ENCODE data around the gene ITGA11.

ITGA11 gene

DNA sequence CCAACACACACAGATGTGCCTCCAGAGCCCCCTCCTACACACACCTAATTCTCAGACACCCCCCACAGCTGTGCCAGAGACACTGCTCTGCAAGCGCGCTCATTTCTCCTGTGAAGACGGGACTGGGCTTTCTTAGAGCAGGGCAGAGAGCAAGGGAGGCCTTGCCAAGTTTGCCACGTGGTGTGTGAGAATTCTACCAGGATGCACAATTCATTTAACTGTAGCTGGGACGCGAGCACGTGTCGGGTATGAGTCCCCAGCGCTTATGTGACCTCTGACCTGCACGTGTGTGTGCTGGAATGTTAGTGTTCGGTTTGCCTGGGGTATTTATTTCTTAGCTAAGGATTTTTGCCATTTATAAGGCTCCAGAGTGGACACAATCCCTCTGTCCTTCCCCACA lies 117.4 kb downstream of the ITGA11 start:
- no peak overlapping the region for H3K27ac Mint-ChIP-seq
- ATAC-seq (replicated peaks): no peak
- H3K27me3 Mint-ChIP-seq: peaks cover 40 to 64% of the 10 kb centered on the region in 2 donors
- no peaks in the 10 kb centered on the region for H3K9me3 Mint-ChIP-seq
- H3K36me3 Mint-ChIP-seq (ENCODE audit: insufficient read depth): peaks cover 2% of the 10 kb centered on the region
- peaks cover 0 to 1% of the 10 kb centered on the region in 2 donors for H3K4me1 Mint-ChIP-seq (ENCODE audit: low read depth in 2 of 2)
- no peak for DNase-seq
- no peak overlapping the region for H3K4me3 Mint-ChIP-seq

GRCh38 chr15:68313501-68314410 lies 118.2 kb downstream of the ITGA11 start:
- Mint-ChIP-seq H3K27me3 (peaks cover 35 to 57% of the 10 kb centered on the region in 2 donors), H3K36me3 (ENCODE audit: insufficient read depth) (peaks cover 2% of the 10 kb centered on the region), H3K4me3 (no peak overlapping the region), H3K27ac (no peak overlapping the region), H3K4me1 (ENCODE audit: low read depth in 2 of 2) (peaks cover 0 to 1% of the 10 kb centered on the region in 2 donors), H3K9me3 (no peaks in the 10 kb centered on the region)
- ATAC-seq (replicated peaks): no peak
- no peak for DNase-seq

- H3K27me3 Mint-ChIP-seq: peaks cover 36 to 61% of the 10 kb centered on the region in 2 donors
- no peak overlapping the region for H3K27ac Mint-ChIP-seq
- H3K9me3 Mint-ChIP-seq: no peaks in the 10 kb centered on the region
- no peak overlapping the region for H3K4me3 Mint-ChIP-seq
- DNase-seq: no peak
- peaks cover 2% of the 10 kb centered on the region for H3K36me3 Mint-ChIP-seq (ENCODE audit: insufficient read depth)
- no peak for ATAC-seq (replicated peaks)
- peaks cover 0 to 1% of the 10 kb centered on the region in 2 donors for H3K4me1 Mint-ChIP-seq (ENCODE audit: low read depth in 2 of 2)
These were observed 119.2 kb downstream of the ITGA11 start for GRCh38 chr15:68312701-68313204.

DNA sequence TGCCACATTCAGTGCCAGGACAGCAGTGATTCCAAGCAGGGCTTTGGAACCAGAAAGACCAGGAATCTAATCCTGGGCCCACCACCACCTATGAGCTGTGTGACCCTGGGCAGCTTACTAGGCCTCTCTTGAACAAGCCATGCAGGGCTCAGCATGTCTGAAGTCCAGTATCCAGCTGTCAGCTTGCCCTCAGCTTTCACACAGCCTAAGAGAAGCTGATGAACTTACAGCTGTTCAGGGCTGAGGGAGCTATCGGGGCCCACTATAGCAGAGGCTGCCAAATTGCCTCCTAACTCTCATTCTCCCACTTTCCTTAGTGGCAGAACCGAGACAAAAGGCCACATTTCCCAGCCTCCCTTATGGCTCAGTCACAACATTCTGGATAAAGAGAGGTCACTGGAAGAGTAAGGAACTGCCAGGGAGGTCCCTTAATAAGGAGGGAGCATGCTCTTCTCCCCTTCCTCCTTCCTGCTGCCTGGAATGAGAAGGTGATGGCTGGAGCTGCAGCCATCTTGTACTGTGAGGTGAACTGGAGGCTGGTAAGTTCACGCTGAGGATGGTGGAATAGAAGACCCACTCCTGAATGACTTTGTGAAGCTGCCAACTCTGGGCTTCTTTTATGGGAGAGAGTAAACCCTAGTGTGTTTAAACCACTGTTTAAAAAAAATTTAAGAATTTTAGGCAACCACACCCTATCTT lies 120.0 kb downstream of the ITGA11 start:
- Mint-ChIP-seq H3K9me3 (no peaks in the 10 kb centered on the region), H3K27me3 (peaks cover 38 to 65% of the 10 kb centered on the region in 2 donors), H3K27ac (no peak overlapping the region), H3K4me3 (no peak overlapping the region), H3K36me3 (ENCODE audit: insufficient read depth) (peaks cover 2% of the 10 kb centered on the region), H3K4me1 (ENCODE audit: low read depth in 2 of 2) (peaks cover under 1 to 2% of the 10 kb centered on the region in 2 donors)
- ATAC-seq (replicated peaks): no peak
- no peak for DNase-seq

DNA sequence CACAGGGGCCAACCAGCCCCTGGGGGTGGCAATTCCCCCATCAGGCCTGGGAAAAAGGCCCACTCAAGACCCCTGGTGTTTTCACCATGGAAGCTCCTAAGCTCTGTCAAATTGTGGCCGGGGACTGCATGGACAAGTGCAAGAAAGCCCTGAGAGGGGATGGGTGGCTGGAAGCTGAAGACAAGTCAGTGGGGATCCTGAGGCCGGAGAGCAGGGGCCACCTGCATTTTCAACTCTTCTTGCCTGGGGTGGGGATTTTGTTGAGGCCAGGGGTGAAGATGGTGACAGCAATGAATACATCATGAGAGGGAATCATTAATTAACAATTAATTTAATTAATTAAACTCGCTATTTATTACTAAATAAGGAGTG lies 120.5 kb downstream of the ITGA11 start:
- ATAC-seq (replicated peaks) (no peak), DNase-seq (no peak)
- Mint-ChIP-seq H3K4me3 (no peak overlapping the region), H3K27me3 (peaks cover 38 to 65% of the 10 kb centered on the region in 2 donors), H3K4me1 (ENCODE audit: low read depth in 2 of 2) (peaks cover 6 to 7% of the 10 kb centered on the region in 2 donors), H3K9me3 (no peaks in the 10 kb centered on the region), H3K27ac (no peak overlapping the region), H3K36me3 (ENCODE audit: insufficient read depth) (peaks cover 2% of the 10 kb centered on the region)

GRCh38 chr15:68310804-68311463 lies 121.0 kb downstream of the ITGA11 start:
- DNase-seq (no peak), ATAC-seq (replicated peaks) (no peak)

DNA sequence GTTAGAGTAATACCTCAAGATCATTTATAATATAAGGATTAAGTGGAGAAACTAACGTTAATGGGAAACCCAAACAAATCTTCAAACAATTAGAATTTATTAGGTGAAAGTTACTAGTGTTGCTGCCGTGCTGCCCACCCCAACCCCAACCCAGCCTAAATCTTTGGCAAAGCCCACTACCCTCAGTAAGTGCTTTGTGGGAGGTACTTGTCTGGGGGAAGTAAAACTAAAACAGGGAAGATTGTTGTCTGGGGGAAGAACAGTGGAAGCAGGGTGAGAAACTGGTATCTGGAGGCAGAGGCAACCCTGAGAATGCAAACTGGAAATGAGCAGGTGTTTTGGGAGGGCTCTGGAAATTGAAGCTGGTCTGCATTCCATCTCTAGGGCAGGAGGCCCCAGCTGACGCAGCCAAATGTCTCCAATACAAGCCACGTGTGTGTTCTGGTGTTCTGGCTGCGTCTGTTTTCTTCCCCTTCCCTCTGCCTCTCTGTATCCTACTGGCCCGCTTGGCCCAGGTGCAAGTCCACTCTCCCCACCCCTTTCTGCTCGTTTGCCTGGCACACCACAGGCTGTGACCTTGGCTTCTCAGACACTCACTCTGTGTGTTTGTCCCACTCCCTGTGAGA lies 121.7 kb downstream of the ITGA11 start:
- H3K4me1 Mint-ChIP-seq (ENCODE audit: low read depth in 2 of 2): peaks cover 10 to 12% of the 10 kb centered on the region in 2 donors
- DNase-seq (no peak), ATAC-seq (replicated peaks) (no peak)
- H3K9me3 Mint-ChIP-seq: no peaks in the 10 kb centered on the region
- H3K4me3 Mint-ChIP-seq: no peak overlapping the region
- H3K36me3 Mint-ChIP-seq (ENCODE audit: insufficient read depth): peaks cover 2% of the 10 kb centered on the region
- no peak overlapping the region for H3K27ac Mint-ChIP-seq
- H3K27me3 Mint-ChIP-seq: peaks cover 37 to 61% of the 10 kb centered on the region in 2 donors

More at GRCh38 chr15:68310804-68311463, 121.0 kb downstream of the ITGA11 start:
- Mint-ChIP-seq H3K27ac (no peak overlapping the region), H3K4me3 (no peak overlapping the region), H3K9me3 (no peaks in the 10 kb centered on the region), H3K36me3 (ENCODE audit: insufficient read depth) (peaks cover 2% of the 10 kb centered on the region), H3K27me3 (peaks cover 40 to 65% of the 10 kb centered on the region in 2 donors), H3K4me1 (ENCODE audit: low read depth in 2 of 2) (peaks cover 10 to 11% of the 10 kb centered on the region in 2 donors)

DNA sequence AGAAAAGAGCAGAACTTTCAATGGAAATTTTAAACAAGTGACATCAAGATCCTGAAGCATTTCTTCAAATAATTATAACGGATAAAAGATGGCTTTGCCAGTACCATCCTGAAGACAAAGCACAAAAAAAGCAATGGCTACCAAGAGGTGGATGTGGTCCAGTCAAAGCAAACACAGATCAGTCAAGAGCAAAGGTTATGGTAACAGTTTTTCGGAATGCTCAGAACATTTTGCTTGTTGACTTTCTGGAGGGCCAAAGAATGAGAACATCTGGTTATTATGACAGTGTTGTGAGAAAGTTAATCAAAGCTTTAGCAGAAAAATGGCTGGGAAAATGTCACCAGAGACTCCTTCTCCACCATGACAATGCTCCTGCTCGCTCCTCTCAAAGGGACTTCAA lies 122.9 kb downstream of the ITGA11 start:
- Mint-ChIP-seq H3K4me1 (ENCODE audit: low read depth in 2 of 2) (peaks cover 11 to 12% of the 10 kb centered on the region in 2 donors), H3K9me3 (no peaks in the 10 kb centered on the region), H3K27me3 (peaks cover 24 to 57% of the 10 kb centered on the region in 2 donors), H3K27ac (no peak overlapping the region), H3K36me3 (ENCODE audit: insufficient read depth) (no peaks in the 10 kb centered on the region), H3K4me3 (no peak overlapping the region)
- DNase-seq: no peak
- ATAC-seq (replicated peaks): no peak

DNA sequence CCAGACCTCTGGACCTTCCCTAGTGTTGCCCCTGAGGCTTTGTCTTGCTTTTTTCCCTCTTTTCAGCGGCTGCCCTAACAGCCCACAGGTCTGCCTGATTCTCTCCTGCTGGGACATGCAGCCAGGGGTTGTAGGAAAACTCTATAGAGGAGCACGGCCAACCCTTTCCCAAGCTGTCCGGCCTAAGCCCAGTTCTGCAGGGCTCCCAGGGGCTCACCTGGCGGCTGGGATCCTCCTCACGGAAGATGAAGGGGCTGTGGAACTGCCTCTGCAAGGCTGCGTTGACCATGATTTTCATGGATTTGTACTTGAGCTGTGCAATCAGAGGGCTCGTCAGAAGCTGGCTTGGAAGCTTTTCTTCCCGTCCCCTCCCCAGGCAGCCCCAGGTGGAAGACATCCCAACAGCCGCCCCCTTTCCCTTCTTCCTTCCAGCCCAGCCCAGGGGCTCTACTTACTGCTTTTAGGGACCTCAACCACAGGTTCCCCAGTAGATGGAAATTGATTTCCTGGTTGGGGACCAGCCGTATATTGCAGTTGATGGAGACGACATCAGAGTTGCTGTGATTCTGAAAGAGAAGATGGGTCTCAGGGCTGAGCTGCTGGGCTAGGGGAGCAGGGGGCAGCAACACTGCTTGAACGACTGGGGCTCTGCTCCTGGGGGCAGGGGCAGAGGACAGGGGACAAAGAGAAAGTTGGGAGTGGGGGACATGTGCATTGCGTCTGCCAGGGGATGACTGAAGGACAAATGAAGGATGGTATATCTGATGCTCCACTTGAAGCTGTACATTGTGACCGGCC lies 124.6 kb downstream of the ITGA11 start:
- no peak for ATAC-seq (replicated peaks)
- Mint-ChIP-seq H3K27ac (no peak overlapping the region), H3K4me3 (peak overlapping the region in 1 of 2 donors; percentile 35), H3K4me1 (ENCODE audit: low read depth in 2 of 2) (peaks cover 11 to 12% of the 10 kb centered on the region in 2 donors), H3K27me3 (peaks cover 17 to 43% of the 10 kb centered on the region in 2 donors), H3K36me3 (ENCODE audit: insufficient read depth) (no peaks in the 10 kb centered on the region), H3K9me3 (no peaks in the 10 kb centered on the region)
- no peak for DNase-seq

- peaks cover 17 to 33% of the 10 kb centered on the region in 2 donors for H3K27me3 Mint-ChIP-seq
- DNase-seq (no peak), ATAC-seq (replicated peaks) (no peak)
- H3K36me3 Mint-ChIP-seq (ENCODE audit: insufficient read depth): no peaks in the 10 kb centered on the region
- H3K4me1 Mint-ChIP-seq (ENCODE audit: low read depth in 2 of 2): peaks cover 12 to 15% of the 10 kb centered on the region in 2 donors
- H3K4me3 Mint-ChIP-seq: no peak overlapping the region
- H3K9me3 Mint-ChIP-seq: no peaks in the 10 kb centered on the region
- H3K27ac Mint-ChIP-seq: no peak overlapping the region
These were observed 126.5 kb downstream of the ITGA11 start for GRCh38 chr15:68305420-68305871.

DNA sequence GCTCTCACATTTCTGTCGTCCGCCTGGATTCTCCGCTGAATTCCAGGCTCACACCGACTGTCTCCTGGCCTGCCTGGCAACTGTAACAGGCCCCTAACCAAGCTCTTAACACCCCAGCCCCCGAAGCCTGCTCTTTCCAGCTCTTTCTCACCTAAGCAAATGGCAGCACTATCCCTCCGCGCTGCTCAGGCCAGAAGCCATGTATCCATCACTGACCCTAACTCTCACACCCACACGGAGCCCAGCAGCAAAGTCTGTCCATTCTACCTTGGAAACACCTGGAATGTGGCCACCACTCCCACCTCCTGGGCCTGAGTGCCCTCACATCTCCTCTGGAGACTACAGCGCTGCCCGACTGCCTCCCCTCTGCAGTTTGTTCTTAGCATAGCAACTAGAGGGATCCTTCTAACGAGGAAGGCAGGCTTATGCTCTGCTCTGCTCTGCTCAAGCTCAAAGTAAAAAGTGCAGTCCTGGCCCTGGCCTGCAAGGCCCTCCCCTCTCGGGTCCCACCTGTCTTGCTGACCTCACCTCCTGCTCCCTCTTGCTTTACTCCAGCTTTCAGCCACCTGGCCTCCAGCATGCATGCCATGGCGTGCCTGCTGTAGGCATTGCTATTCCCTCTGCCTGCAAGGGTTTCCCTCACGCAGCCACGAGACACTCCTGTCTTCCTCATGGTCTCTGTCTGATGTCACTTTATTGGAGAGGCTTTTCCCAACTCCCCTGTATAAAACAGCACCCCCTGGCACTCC lies 127.2 kb downstream of the ITGA11 start:
- Mint-ChIP-seq H3K36me3 (ENCODE audit: insufficient read depth) (no peaks in the 10 kb centered on the region), H3K9me3 (no peaks in the 10 kb centered on the region), H3K4me3 (no peak overlapping the region), H3K27ac (peak overlapping the region in 1 of 2 donors; percentile 47), H3K4me1 (ENCODE audit: low read depth in 2 of 2) (peaks cover 13 to 17% of the 10 kb centered on the region in 2 donors), H3K27me3 (peaks cover 17 to 33% of the 10 kb centered on the region in 2 donors)
- ATAC-seq (replicated peaks) (no peak), DNase-seq (no peak)
